IPS-NIHi7 (cell line): ENCODE measurements around the gene UGT1A4.
"Not testable (repeated sequence)": the region's sequence is repeated elsewhere in the genome, so short reads cannot be mapped to it uniquely, and the experiment has no call there.

Experiments used
- DNase-seq: peaks from one replicate; pipeline ENCODE4 v3.0.0; 2012; ENCODE audit warnings: mixed read lengths; ENCODE audit errors: extremely low spot score

The UGT1A4 gene

DNA sequence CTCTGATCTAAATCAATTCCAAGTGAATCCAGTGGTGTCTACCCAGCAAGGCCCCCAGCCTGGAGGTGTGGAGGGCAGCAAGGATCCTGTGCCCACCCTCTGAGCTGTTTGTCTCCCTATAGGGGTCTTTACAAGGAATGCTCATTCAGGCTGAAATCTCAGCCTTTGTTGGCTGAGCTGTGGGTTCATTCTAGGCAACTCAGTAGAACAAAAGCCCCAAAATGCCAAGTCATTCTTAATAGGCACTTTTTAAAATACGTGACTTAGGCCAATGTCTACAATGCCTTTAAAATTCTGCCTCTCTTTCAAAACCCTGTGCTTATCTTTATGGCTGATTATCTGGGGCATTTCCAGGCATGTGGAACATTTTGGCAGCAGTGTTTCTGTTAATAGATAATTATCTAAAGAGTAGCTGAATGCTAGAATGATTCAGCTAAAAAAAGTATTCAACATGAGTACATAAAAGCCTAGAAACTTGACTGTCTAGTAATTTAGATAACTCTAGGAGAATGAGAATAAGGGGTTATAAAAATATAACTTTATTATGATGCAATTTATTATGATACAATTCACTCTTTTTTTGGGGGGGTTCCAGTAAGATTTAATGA, 18.4 kb upstream of the UGT1A4 start:
- DNase-seq = no peak

DNA sequence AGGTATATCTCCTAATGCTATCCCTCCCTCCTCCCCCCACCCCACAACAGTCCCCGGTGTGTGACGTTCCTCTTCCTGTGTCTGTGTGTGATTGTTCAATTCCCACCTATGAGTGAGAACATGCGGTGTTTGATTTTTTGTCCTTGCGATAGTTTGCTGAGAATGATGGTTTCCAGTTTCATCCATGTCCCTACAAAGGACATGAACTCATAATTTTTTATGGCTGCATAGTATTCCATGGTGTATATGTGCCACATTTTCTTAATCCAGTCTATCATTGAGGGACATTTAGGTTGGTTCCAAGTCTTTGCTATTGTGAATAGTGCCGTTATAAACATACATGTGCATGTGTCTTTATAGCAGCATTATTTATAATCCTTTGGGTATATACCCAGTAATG, 17.7 kb upstream of the UGT1A4 start:
- DNase-seq = not testable (repeated sequence)

DNA sequence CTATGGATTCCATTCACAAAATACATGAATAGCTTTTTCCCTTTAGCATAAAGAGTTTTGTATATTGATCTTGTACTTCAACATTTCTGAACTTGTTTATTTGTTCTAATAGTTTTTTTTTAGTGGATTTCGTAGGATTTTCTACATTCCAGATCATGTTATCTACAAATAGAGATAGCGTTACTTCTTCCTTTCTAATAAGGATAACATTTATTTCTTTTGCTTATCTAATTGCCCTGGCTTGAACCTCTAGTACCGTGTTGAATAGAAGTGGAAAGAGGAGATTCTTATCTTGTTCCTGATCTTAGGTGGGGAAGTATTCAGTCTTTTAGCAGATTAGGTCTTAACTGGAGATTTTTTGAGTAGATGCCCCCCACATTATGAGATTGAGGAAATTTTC, 16.3 kb upstream of the UGT1A4 start:
- no peak for DNase-seq

DNA sequence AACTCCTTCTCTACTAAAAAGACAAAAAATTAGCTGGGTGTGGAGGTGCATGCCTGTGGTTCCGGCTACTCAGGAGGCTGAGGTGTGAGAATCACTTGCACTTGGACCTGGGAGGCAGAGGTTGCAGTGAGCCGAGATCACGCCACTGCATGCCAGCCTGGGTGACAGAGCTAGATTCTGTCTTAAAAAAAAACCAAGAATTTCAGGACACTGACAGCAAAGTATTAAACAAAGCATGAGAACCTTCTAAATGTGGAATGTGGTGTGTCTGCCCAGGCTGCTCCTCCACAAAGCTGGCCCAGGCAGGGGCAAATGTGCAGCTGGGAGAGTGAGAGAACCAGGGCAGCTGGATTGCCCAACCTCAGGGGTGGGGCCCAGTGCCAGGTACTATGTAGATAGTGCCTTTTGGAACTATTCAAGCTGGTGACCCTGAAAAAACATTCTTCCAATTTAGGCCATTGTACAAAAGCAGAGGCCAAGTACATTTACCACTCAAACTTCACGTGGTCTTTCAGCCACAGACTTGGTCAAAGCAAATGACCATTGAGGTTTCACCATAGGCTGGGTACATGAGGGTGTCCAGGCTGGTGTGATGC, 12.5 kb upstream of the UGT1A4 start:
- no peak for DNase-seq

DNA sequence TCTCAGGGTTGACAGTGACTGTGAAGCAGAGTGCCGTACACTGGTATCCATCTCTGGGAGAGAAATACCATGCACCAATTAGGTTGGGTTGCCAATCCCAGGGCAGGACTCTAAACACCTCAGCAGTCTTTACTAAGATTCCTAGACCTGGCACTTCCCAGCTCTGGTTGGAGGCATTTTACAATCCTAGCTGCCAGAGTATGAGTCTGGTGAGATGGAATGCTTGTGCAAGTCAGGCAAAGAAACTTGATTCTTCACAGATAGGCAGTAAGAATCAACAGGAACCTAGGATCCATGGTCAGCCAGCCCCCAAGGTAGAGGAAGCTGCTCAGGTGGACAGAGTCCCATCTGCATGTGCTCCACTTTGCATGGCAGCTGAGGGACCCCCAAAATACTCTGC, 11.8 kb upstream of the UGT1A4 start:
- no peak for DNase-seq

DNA sequence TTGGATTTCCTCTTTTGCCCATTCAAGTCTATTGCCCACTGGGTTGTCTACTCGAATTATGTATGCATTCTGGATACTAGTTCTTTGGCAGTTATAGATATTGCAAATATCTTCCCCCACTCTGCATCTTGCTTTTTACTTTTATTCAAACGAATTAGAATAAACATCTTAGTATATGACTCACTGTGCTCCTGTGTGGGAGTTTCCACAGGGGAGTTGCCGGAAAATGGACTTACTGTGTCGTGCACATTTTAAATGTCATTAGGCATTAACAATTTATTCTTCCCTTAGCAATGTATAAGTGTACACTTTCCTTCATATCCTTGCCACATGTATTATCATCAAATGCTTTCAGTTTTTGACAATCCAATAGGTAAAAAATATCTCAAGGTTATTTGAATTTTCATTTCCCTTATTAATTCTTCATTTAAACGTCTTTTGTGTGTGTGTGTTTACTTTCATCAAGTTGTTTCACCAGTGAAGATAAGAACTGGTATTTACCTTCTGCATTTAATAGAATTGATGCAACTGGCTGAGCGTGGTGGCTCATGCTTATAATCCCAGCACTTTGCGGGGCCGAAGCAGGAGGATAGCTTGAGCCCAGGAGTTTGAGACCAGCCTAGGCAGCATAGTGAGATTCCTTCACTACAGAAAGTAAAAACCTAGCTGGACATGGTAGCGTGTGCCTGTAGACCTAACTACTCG, 10.4 kb upstream of the UGT1A4 start:
- no peak for DNase-seq

DNA sequence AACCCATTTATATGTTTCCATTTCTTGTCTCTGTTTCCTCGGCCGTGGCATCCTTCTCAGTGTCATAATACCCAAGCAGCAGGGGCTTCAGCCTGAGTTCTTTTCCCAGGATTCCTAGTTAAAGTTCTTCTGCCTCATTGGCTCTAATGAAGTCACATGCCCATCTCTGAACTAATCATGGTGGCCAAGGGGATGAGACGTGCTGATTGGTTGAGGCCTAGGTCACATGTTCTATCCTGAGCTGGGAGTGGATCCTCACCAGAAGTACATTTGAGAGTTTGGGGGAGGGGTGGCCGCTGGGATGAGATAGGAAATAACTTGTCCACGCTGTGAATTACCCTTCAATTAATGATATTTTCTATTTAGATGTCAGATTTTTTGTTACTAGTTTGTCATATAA, 9.6 kb upstream of the UGT1A4 start:
- DNase-seq = no peak

DNA sequence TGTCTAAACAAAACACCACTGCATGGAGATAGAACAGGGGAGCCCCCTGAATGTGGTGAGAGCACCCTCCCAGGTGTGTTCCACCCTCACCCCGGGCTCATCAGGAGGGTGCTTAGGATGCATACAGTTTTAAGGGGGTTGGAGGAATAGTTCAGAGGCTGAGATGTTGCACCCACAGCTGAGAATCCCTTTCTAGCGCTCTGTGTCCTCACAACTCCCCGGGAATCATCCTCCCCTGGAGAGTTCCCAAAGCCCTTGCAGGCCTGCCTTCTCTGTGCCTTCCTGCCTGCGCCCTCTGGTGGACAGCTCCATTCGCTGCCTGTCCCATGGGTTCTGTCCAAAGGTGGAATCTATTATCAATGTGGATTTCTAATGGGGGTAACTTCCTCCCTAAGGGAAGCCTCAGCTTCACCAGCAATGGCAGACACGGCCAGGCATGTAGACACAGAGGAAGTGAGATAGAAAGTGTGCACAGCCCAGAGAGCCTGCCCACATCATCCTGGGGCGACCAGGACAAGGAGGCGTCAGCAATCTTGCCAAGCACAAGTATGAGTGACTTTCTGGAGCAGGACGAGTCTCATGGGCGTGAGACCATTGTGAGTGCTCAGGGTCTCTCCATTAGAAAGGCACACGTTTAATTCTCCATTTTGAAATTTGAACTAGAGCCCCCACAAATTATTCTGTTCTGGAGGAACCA, 7.1 kb upstream of the UGT1A4 start:
- DNase-seq = peak; percentile 82

DNA sequence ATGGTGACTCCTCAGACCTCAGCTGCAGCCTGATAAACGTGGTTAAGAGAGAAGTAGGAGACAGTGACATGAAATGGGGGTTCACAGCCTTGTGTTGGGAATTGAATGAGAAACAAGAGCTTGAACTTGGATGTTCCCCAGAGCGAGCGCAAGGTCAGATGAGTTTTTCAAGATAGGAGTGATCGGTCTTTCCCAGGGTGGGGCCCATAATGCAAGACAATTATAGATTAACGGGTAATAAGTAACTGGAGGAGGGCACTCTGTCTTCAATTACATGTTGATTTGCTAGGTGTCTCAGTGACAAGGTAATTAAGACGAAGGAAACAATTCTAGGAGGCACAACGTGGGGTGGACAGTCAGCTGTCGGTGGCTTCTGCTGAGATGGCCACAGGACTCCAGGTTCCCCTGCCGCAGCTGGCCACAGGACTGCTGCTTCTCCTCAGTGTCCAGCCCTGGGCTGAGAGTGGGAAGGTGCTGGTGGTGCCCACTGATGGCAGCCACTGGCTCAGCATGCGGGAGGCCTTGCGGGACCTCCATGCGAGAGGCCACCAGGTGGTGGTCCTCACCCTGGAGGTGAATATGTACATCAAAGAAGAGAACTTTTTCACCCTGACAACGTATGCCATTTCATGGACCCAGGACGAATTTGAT, 5.8 kb upstream of the UGT1A4 start, which contains the start of gene UGT1A5:
Gene UGT1A5, plus strand, starts transcription at position 297 of the 651 bp plus-strand sequence. Its CDS starts 85 bp downstream, at position 382.
- DNase-seq = no peak

DNA sequence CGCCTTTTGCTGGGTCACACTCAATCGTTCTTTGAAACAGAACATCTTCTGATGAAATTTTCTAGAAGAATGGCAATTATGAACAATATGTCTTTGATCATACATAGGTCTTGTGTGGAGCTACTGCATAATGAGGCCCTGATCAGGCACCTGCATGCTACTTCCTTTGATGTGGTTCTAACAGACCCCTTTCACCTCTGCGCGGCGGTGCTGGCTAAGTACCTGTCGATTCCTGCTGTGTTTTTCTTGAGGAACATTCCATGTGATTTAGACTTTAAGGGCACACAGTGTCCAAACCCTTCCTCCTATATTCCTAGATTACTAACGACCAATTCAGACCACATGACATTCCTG, 5.3 kb upstream of the UGT1A4 start:
- no peak for DNase-seq

DNA sequence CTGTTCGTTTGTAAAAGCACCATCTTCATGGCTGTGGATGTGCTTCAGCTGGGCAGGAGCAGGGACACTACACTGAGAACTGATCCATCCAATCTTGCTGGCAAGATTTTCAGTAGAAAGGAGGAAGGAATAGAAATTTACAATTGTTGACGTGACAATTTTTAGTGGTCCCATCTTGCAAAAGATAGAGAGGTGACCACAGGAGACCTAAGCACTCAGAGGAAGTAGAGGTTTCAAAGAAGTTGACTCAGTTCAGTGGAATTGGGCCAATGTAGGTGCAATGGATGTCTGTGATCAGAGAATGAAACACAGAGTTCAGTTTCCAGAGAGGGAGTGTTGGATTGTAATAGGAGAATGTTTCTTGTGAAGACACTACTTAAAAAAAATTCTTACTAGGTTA, 4.4 kb upstream of the UGT1A4 start:
- DNase-seq = no peak

DNA sequence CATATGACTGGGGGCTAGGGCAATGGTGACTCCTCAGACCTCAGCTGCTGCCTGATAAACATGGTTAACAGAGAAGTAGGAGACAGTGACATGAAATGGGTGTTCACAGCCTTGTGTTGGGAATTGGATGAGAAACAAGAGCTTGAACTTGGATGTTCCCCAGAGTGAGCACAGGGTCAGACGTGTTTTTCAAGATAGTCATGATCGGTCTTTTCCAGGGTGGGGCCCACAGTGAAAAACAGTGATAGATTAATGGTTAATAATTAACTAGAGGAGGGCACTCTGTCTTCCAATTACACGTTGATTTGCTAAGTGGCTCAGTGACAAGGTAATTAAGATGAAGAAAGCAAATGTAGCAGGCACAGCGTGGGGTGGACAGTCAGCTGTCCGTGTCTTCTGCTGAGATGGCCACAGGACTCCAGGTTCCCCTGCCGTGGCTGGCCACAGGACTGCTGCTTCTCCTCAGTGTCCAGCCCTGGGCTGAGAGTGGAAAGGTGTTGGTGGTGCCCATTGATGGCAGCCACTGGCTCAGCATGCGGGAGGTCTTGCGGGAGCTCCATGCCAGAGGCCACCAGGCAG, 10.3 kb downstream of the UGT1A4 start, which contains the start of gene UGT1A3:
Gene UGT1A3, plus strand, starts transcription at position 320 of the 579 bp plus-strand sequence. Its CDS starts 85 bp downstream, at position 405.
- no peak for DNase-seq

DNA sequence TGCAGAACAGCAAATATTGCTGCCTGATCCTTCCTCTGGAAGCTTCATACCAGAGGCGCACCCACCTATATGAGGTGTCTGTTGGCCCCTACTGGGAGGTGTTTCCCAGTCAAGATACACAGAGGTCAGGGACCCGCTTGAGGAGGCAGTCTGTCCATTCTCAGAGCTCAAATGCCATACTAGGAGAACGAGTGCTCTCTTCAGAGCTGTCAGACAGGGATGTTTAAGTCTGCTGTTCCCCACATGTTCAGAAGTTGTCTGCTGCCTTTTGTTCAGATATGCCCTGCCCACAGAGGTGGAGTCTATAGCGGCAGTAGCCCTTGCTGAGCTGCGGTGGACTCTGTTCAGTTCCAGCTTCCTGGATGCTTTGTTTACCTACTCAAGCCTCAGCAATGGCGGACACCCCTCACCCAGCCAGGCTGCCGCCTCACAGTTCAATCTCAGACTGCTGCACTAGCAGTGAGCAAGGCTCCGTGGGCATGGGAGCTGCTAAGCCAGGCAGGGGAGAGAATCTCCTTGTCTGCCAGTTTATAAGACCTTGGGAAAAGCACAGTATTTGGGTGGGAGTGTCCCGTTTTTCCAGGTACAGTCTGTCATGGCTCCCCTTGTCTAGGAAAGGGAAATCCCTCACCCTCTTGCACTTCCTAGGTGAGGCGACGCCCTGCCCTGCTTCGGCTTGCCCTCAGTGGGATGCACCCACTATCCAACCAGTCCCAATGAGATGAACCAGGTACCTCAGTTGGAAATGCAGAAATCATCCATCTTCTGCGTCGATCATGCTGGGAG, 18.5 kb downstream of the UGT1A4 start:
- DNase-seq = not testable (repeated sequence)

DNA sequence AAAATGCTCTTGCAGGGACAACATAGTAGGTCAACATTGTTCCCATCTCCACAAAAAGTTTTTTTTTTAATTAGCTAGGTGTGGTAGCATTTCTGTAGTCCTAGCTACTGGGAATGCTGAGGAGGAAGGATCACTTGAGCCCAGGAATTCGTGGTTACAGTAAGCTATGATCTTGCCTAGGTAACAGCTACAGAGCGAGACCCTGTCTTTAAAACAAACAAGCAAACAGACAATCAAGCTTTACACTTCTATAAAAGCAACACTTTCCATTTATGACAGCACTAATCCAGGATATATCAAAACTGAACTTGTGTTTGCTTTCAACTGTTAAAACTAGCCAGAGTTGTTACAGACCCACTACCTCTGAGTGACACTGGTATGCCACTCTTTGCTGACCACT, 22.3 kb downstream of the UGT1A4 start:
- no peak for DNase-seq

DNA sequence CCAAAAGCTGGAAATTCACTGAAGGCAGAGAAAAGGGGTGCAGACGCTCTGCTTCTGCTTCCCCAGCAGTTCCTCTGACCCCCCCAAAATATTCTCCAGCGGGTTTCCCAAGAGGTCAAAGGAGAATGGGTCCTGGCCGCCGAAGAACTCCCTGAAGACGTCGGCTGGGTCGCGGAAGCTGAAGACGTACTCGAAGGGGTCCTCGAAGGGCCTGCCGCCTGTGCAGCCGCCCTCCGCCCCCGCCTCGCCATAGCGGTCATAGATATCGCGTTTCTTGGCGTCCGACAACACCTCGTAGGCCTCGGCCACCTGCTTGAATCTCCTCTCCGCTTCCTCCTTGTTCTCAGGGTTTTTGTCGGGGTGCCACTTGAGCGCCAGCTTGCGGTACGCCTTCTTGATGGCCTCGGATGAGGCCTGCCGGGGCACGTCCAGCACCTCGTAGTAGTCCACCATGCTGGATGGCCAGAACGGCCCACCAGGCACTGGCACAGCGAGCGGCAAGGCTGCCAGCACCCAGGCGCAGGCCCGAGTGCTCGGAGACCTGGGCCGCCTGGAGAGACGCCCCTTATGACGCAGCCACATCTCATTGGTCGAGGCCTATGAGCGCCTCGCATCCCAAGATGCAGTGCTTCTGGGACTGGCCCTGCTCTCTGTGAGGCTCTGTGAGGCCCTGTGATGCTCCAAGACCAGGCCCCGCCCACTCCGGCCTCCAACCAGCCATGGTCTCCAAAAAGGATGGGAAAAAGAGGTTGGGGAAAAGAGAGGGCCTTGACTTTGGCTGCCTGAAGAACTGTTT, 25.1 kb downstream of the UGT1A4 start:
- DNase-seq = no peak

DNA sequence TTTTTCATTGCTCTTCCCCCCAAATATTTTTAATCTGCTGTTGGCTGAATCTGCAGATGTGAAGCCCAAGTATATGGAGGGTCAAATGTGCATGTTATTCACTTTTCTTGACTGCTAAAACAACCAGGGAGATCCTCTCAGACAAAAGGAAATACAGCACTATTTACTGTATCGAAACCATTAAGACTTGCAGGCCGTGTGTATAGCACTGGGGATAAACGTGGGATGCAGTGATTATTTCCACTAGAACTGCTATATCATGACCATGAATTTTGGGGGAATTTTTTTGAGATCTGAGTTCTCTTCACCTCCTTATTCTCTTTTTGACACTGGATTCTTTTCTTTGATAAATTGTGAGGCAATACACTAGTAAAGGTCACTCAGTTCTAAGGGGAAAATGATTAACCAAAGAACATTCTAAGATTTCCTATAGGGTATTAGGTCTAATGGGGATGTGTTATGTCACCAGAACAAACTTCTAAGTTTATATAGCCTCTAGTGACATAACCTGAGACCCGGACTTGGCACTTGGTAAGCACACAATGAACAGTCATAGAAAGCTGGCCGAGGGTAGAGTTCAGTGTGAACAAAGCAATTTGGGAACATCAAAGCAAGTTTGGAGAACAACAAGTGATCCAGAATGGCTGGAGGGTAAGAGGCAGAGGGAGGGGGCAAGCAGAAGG, 26.7 kb downstream of the UGT1A4 start:
- DNase-seq = no peak

DNA sequence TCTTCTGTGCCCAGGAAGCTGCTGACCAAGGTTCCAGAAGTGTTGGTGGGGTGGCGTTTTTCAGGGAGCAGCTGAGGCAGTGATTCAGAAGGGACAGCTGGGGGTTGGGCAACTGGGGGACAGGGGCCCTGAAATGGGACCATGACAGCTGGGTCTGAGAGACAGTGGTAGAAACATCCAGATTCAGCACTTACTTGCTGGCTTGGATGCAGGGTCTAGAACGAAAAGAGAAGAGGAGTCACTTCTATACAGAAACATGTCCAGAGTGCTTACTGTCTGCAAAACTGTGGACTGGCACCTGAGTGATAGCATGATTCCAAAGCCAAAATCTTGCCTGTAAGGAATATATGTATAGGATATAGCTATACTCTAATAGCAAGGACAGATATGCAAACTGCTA, 27.3 kb downstream of the UGT1A4 start:
- not testable (repeated sequence) for DNase-seq

DNA sequence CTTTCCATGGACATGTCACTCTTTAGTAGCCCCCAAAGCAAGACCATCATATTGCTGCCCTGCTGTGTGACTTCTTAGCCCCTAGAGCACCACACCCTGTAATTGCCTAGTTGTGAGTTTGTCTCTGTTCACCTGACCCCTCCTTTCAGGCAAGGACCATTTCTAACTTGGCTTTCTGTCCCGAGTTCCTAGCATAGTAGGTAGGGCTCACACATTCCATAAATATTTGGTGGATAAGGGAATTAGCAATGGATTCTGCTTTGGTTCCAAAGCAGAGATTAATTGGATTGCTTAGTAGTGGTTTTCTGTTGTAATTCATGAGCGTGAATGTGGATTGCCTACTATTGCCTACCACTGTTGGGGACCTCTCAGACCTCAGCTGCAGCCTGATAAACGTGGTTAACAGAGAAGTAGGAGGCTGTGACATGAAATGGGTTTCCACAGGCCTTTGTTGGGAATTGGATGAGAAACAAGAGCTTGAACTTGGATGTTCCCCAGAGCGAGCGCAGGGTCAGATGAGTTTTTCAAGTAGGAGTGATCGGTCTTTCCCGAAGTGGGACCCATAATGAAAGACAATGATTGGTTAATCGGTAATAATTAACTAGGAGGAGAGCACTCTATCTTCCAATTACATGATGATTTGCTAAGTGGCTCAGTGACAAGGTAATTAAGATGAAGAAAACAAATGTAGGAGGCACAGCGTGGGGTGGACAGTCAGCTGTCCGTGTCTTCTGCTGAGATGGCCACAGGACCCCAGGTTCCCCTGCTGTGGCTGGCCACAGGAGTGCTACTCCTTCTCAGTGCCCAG, 28.1 kb downstream of the UGT1A4 start:
- no peak for DNase-seq

DNA sequence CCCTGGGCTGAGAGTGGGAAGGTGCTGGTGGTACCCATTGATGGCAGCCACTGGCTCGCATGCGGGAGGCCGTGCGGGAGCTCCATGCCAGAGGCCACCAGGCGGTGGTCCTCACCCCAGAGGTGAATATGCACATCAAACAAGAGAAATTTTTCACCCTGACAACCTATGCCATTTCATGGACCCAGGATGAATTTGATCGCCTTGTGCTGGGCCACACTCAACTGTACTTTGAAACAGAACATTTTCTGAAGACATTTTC, 28.7 kb downstream of the UGT1A4 start:
- no peak for DNase-seq
